ENCODE data around the gene SYNRG. TPM values are rescaled to one million over a fixed set of nuclear protein-coding genes. Genes with fewer than 3 reads are reported as not detected.

The SYNRG gene
- total and polyA plus RNA-seq, 2 of the 13 experiments (the other 11 are each of a cell fraction or from before 2014, with no cell fraction given) = 7.3 to 8.7 TPM

- TF ChIP-seq ZNF749 (CRISPR knock-in tag; IDR thresholded peaks at IDR 0.05; ENCODE audit: borderline replicate concordance) (no peak), ZNF773 (CRISPR knock-in tag; IDR thresholded peaks at IDR 0.05; ENCODE audit: borderline replicate concordance) (no peak), ZNF234 (CRISPR knock-in tag; conservative IDR thresholded peaks at IDR 0.05) (no peak), GATA4 (IDR thresholded peaks at IDR 0.05; ENCODE audit: borderline replicate concordance, low read depth) (0 out of 2 replicates have a peak, but pooled peaks have one; percentile 14), SMC3 (IDR thresholded peaks at IDR 0.05; ENCODE audit: low read length) (no peak), NFIC (IDR thresholded peaks at IDR 0.05; ENCODE audit: low read length) (peak; percentile 1; the same call in 1 of the 2 replicates), KDM2A (CRISPR knock-in tag; IDR thresholded peaks at IDR 0.05; ENCODE audit: borderline replicate concordance, low read depth) (peak; percentile 6; the same call in 1 of the 2 replicates), ZNF556 (CRISPR knock-in tag; IDR thresholded peaks at IDR 0.05; ENCODE audit: borderline replicate concordance) (no peak), KLF9 (CRISPR knock-in tag; IDR thresholded peaks at IDR 0.05; ENCODE audit: low read depth) (peak; percentile 13; the same call in 1 of the 2 replicates), RBAK (CRISPR knock-in tag; IDR thresholded peaks at IDR 0.05) (no peak), RAD21 (CRISPR knock-in tag; IDR thresholded peaks at IDR 0.05) (no peak), ZNF629 (CRISPR knock-in tag; conservative IDR thresholded peaks at IDR 0.05) (no peak), ZNF589 (CRISPR knock-in tag; conservative IDR thresholded peaks at IDR 0.05) (0 out of 2 replicates have a peak, but pooled peaks have one; percentile 1), ZSCAN21 (CRISPR knock-in tag; IDR thresholded peaks at IDR 0.05; ENCODE audit: borderline replicate concordance) (no peak), SMAD3 (CRISPR knock-in tag; IDR thresholded peaks at IDR 0.05) (no peak), STAT5B (CRISPR knock-in tag; IDR thresholded peaks at IDR 0.05) (no peak), POGK (CRISPR knock-in tag; conservative IDR thresholded peaks at IDR 0.05) (no peak), MAFG (CRISPR knock-in tag; IDR thresholded peaks at IDR 0.05) (peak; percentile 81), ZNF567 (CRISPR knock-in tag; IDR thresholded peaks at IDR 0.05; ENCODE audit: borderline replicate concordance) (0 out of 2 replicates have a peak, but pooled peaks have one; percentile 62), HBP1 (CRISPR knock-in tag; IDR thresholded peaks at IDR 0.05; ENCODE audit: low read depth) (0 out of 2 replicates have a peak, but pooled peaks have one; percentile 12), GLI4 (CRISPR knock-in tag; IDR thresholded peaks at IDR 0.05; ENCODE audit: borderline replicate concordance) (no peak), JUN (CRISPR knock-in tag; IDR thresholded peaks at IDR 0.05) (0 out of 2 replicates have a peak, but pooled peaks have one; percentile 3), FOXC1 (CRISPR knock-in tag; IDR thresholded peaks at IDR 0.05; ENCODE audit: borderline replicate concordance) (0 out of 2 replicates have a peak, but pooled peaks have one; percentile 39), ZNF546 (CRISPR knock-in tag; conservative IDR thresholded peaks at IDR 0.05) (0 out of 2 replicates have a peak, but pooled peaks have one; percentile 38), EP300 (IDR thresholded peaks at IDR 0.05; ENCODE audit: low read depth in 2 of 2, low read length in 2 of 2) (no peak), EP300 (CRISPR knock-in tag; IDR thresholded peaks at IDR 0.05; ENCODE audit: borderline replicate concordance) (no peak), AHR (CRISPR knock-in tag; IDR thresholded peaks at IDR 0.05) (peak; percentile 39; the same call in 1 of the 2 replicates), NR0B2 (CRISPR knock-in tag; IDR thresholded peaks at IDR 0.05) (peak; percentile 78; the same call in 1 of the 2 replicates), TAF1 (CRISPR knock-in tag; IDR thresholded peaks at IDR 0.05) (no peak)
Measured at GRCh38 chr17:37488607-37489196, 120.5 kb downstream of the SYNRG start (continued).

Data from HepG2 (cell line).